Activated T-cell treated with anti-CD3 and anti-CD28 coated beads for 24 hours (primary cell): ENCODE measurements around the gene CRYL1.

Experiments
- DNase-seq: peaks from one replicate; pipeline ENCODE4 v3.0.0-alpha.2; 2020; ENCODE audit warnings: low read depth

Gene CRYL1

DNA sequence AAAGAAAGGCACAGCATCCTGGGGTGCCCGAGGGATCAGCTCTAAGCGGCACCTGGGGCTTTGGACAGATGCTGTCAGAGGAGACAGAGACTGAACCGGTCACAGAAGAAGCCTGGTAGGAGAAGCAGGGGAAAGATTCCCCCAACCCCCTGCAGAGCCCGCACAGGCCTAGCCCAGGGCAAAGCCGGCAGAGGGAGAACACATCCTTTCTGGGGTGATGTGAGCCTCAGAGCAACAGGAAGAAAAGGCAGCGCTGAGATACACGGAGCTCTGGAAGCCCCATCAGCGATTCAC is 101.2 kb downstream of the CRYL1 start:
- no peak for DNase-seq

- DNase-seq = no peak
Measured at GRCh38 chr13:20422362-20422761, 103.3 kb downstream of the CRYL1 start.

- no peak for DNase-seq
Measured at GRCh38 chr13:20420938-20421337, 104.7 kb downstream of the CRYL1 start.

- no peak for DNase-seq
Measured at GRCh38 chr13:20418953-20419352, 106.7 kb downstream of the CRYL1 start.

GRCh38 chr13:20416223-20416745 is 109.4 kb downstream of the CRYL1 start:
- no peak for DNase-seq

DNA sequence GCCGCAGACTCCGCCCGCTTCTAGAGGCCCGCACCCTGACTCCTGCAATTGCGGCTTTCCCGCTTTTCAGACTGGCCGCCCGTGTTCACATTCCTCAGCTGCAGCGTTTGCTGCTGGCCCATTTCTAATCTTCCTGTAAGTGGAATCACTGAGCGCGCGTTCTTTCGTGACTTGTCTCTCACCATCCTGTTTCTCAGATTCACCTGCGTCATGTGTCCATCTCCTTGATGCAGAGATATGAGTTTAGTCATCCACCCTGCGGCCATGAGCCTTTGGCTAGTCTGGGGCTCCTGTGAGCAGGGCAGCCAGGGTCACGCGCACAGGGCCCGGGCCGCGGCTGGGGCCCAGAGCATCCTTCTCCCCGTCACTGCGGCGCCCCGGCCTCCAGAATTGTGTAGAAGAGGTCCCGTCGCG is 110.0 kb downstream of the CRYL1 start:
- no peak for DNase-seq

GRCh38 chr13:20415306-20415679 is 110.4 kb downstream of the CRYL1 start:
- no peak for DNase-seq

- no peak for DNase-seq
Measured at GRCh38 chr13:20414546-20415305, 110.9 kb downstream of the CRYL1 start.

GRCh38 chr13:20412691-20413355 is 112.8 kb downstream of the CRYL1 start:
- DNase-seq = no peak

GRCh38 chr13:20411638-20412342 is 113.9 kb downstream of the CRYL1 start:
- DNase-seq = peak; percentile 14

- no peak for DNase-seq
Measured at GRCh38 chr13:20410726-20411125, 114.9 kb downstream of the CRYL1 start.

DNA sequence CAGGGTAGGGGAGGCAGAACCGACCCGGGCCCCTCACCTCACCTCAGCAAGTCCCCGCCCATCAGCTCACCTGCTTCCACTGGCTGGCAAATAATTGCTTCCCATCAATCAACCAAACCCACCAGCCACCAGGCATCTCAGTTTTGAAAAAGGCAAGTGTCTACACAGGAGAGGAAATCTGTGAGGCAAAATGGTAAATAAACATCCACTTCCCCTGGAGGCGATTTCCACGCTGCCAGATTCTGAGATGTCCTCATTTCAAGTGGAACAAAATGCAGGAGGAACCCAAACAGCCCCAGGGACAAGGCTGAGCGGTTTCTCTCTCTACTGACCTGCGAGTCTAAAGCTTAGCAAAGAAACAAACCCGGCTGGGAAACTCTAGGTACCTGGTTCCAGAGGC is 117.5 kb downstream of the CRYL1 start:
- no peak for DNase-seq

DNA sequence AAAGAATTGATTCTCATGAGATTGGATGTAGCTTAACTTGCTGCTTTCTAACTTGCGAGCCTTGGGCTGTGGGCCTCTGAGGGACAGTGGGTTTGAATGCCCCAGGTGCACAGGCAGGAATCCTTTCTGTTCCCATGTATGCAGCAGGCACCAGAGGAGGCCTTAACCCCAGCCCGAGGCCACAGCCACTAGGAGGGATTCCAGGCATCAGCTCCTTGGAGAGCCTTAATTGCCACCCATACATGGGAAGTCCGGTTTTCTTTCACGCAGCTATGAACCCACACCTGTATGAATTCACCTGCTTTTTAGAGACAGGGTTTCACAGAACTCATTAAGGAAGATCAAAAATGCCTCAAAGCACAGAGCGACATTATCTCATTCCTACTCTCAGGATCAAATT is 117.9 kb downstream of the CRYL1 start:
- DNase-seq = no peak

GRCh38 chr13:20405691-20406090 is 120.0 kb downstream of the CRYL1 start:
- no peak for DNase-seq

- no peak for DNase-seq
Measured at GRCh38 chr13:20404488-20405222, 121.0 kb downstream of the CRYL1 start.

DNA sequence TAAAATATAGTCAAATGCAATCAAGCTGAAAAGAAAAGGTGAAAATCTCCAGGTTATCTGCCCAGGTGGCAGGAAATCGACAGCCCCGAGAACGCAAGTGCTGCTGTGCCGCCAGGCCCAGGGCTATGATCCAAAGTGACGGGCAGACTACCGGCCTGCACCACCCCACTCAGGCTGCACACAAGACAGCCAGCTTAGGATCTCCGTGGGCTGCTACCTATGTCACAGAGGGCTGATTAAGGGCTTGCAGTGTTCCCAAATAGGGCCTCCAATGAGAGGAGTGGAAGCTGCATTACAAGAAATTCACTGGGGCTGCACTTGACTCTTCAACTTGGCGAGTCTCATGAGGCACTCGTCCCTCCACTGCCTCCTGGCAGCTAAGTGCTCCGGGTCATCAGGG is 121.8 kb downstream of the CRYL1 start:
- no peak for DNase-seq

DNA sequence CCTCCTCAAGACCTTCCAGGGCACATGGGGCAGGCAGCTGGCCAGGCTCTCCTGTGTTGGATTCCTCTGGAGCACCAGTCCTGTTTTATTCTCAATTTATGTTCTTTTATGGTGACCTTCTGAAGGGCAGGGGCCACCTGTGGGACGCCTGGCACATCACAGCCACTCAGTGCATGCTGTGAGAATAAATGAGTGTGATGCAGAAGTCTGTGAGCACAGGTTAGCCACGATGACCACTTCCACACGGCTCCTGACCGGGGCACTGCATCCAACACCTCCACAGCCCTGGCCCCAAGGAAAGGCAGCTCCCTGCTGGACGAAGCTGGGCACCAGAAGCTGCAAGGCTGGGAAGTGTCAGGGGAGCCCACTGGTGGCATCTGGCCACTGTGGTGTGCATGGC is 122.8 kb downstream of the CRYL1 start:
- DNase-seq = no peak

DNA sequence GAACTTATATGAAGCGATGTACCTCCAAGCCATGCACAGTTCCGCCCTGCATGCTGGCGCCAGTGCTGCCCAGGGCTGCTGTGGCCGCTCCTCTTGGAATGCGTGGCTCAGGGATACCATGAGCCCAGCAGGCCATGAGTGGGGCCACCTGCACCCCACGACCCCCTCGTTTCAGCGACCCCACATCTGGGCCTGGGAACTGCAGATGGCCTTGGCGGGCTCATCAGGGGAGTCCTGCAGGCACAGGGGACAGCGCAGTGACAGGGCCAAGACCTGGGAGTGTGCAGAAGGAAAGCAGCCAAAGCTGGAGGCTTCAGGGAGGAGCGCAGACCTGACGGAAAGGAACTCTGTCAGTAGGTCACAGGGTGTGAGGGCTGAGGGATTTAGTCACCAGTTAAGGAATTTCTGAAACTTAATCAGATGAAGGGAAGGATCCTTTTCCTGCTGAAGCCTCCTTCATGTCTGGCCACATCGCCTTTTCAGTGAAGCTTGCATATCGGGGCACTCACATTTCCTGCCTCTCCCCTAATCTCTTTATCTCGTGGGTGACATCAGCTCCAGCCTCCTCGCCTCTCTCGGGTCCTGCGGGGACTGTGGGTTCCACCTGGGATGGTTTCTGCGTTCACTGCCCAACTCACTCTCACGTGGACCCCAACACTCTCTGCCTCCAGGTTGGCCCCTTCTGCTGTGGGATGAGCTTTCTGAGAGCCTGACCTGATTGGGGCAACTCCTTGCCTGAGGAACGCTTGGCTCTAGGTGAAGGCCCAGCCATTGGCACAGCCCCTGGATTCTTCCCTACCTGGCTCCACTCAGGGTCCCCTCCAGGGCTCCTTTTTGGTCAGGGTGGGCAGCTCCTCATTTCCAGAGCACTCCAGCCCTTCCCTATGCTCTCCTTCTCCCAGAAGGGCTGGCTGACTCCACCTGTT is 123.5 kb downstream of the CRYL1 start:
- no peak for DNase-seq

DNA sequence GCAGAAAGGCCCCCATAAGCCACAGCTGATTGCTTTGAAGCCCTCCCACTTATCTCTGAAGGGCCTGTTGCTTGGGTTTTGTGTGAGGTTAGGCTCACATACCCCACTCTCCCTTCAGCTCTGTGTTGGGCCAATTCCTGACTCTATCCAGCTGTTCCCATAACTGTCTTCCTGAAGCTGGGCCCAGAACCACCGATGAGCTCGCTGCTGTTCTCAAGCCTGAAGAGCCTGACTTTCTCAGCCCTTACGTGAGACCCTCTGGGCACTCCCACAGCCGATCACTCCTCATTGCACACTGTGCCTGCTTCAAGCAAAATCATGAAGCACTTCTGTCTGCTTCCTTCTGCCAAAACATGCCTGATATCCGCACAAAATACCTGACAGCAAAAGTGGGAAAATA is 124.1 kb downstream of the CRYL1 start:
- DNase-seq = no peak

- DNase-seq = no peak
Measured at GRCh38 chr13:20400774-20401173, 124.9 kb downstream of the CRYL1 start.

DNA sequence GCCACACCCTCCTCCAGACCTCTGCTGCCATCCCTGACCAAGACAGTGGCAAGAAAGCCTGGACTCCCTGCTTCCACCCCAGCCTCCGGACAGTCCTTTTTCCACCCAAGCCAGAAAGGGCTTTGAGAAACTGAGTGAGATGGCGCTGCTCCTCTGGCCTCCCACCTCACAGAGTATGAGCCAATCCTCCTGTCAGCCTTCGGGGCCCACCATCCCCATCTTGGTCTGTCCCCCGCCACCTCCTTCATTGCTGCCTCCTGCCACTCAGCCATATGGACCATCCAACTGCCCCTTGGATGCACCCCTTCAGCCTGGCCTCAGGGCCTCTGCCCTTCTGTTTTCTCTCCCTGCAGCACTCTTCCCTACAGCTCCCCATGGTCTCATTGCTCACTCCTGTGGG is 125.7 kb downstream of the CRYL1 start:
- DNase-seq = no peak
